K562 treated with DMSO at 1 percent for 24 hours (cell line): ENCODE results near the gene CEP170. TPM values are rescaled to one million over a fixed set of nuclear protein-coding genes. Genes with fewer than 3 reads are reported as not detected.

Source experiments
- total RNA-seq: library from RNA; unstranded; fragments of 300-600 nt; gene quantifications from 2 replicates; pipeline ENCODE4 v1.2.3, GENCODE V29; 2022; ENCODE audit warnings: low read depth; ENCODE audit not compliant: insufficient read depth

The CEP170 gene
- total RNA-seq: 25.3 and 28.7 TPM in 2 replicates

DNA sequence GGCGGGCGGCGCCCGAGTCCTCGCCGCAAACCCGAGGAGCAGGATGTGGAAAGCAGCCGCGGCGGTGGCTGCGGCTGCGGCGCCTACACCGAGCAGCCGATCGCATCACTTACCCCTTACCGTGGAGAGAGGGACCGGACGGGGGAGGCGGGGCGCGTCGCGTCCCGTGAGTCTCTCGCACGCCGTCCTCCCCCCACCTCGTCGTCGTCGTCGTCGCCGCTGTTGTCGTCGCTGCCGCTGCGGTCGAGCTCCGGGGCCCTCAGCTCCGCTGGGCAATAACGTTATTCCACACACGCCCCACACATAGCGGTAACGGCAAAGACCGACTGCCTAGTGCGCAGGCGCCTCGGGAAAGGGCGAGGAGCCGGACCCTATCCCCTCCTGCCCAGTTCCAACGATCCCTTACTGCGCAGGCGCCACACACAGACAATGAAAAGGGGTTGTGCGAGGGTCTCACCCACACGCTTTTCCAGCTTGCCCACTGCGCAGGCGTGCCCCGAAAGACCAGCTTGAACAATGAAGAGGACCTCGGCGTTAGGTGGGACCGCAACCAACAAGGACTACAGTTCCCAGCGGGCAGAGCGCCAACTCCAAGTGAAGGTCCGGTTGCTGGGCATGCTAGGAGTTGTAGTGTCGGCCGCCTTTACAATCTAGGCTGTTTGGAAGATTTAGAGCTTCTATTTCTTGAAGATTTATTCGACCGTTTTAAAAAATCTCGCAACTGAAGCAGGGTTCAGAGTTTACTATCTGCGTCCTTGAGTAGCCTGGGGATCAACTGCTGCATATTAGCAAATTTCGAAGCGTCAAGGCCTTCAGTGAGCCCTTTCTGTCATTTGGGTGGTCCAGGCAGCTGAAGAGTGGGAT is at the start of gene CEP170:
Gene CEP170 (minus strand): TSS at position 355 of the 864 bp plus-strand sequence. CDS start 30,001 bp downstream, outside the sequence.

GRCh38 chr1:243255791-243256512 is 871 bp upstream of the CEP170 start, which contains the start of gene SDCCAG8:
TSS of gene SDCCAG8 (plus strand) at chr1:243256041. CDS start at chr1:243256174, 133 bp downstream.

Other genes with a start within 250 kb of the CEP170 start
- gene SDCCAG8, start 760 bp upstream of the CEP170 start, total RNA-seq: 17.3 and 23.8 TPM in 2 replicates